MM.1S (cell line): ENCODE data around the gene EAF1.

Source experiments
- EZH2phosphoT487 ChIP-seq: fragments of 300-600 bp; sonication (generic); IDR thresholded peaks from 2 replicates; pipeline ENCODE4 v1.6.1; 2018; ENCODE audit warnings: antibody characterized with exemption, low read length
- TF ChIP-seq, protein P1 (sequence below): fragments of 300-600 bp; sonication (generic); IDR thresholded peaks from 2 replicates; pipeline ENCODE4 v1.5.1; 2016; ENCODE audit warnings: antibody characterized with exemption, low read length, mixed read lengths

DNA sequence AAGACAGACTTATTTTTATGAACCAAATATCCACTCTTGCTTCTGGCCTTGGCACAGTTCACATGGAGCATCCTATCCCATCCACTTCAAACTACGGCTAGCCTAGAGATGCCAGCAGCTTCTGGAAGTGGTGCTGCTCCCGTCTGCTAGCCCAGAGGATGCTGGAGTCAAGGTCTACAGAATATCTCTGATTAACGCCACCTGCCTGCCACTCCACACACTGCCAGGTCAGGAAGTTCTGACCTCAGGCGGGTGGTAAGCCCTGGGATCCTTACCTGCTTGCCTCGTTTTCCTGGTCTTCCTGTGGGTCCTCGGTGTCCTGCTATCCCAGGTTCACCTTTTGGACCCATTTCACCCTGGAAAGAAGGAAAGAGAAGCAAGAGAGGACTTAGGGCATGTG, 42.9 kb downstream of the EAF1 start:
- TF ChIP-seq, protein P1, sequence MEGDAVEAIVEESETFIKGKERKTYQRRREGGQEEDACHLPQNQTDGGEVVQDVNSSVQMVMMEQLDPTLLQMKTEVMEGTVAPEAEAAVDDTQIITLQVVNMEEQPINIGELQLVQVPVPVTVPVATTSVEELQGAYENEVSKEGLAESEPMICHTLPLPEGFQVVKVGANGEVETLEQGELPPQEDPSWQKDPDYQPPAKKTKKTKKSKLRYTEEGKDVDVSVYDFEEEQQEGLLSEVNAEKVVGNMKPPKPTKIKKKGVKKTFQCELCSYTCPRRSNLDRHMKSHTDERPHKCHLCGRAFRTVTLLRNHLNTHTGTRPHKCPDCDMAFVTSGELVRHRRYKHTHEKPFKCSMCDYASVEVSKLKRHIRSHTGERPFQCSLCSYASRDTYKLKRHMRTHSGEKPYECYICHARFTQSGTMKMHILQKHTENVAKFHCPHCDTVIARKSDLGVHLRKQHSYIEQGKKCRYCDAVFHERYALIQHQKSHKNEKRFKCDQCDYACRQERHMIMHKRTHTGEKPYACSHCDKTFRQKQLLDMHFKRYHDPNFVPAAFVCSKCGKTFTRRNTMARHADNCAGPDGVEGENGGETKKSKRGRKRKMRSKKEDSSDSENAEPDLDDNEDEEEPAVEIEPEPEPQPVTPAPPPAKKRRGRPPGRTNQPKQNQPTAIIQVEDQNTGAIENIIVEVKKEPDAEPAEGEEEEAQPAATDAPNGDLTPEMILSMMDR = no peak
- no peak for TF ChIP-seq EZH2phosphoT487
